ENCODE results near the gene INCA1. TPM values are rescaled to one million over a fixed set of nuclear protein-coding genes. Genes with fewer than 3 reads are reported as not detected.

Gene INCA1
- total and polyA plus RNA-seq, 2 of the 13 experiments (the other 11 are each of a cell fraction or from before 2014, with no cell fraction given) = 0.93 to 2.6 TPM

DNA sequence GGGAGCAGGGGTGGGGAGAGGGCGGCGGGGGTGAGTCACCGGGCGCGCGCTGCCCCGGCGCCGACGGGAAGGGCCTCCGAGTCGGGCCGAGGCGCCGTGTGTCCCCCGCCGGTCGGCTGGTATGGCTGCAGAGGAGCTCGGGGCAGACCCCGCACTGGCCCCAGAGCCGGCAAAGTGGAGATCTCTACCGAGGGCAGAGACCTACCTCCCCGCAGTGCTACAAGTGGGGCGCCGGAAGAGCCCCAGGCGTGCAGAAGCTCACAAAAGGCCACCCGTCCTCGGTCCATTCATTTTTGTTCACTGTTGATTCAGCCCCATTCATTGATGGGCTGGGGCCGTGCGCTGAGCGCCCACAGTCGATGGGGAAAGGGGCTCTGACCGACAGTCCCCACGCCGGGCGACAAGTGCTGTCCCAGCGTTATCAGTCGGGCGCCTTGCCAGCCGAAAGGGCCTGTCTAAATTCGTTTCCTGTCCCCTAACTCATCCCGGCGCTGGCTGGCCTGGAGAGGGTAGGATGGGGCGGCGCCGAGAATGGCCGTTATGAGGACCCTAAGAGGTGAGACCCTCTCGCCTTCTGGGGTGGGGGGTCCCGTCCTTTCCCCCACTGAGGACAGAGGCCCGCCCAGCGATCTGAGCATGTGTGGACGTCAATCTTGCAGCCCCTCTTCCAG is 47.1 kb downstream of the INCA1 start (continued):
- peak; percentile 74 for TF ChIP-seq PTBP1 (IDR thresholded peaks at IDR 0.05; ENCODE audit: low read depth, low read length, poor library complexity, severe bottlenecking)
- TF ChIP-seq ZNF205 (CRISPR knock-in tag; IDR thresholded peaks at IDR 0.05) = no peak
- no peak for TF ChIP-seq ZNF382 (CRISPR knock-in tag; IDR thresholded peaks at IDR 0.05; ENCODE audit: borderline replicate concordance)
- TF ChIP-seq, protein P1, sequence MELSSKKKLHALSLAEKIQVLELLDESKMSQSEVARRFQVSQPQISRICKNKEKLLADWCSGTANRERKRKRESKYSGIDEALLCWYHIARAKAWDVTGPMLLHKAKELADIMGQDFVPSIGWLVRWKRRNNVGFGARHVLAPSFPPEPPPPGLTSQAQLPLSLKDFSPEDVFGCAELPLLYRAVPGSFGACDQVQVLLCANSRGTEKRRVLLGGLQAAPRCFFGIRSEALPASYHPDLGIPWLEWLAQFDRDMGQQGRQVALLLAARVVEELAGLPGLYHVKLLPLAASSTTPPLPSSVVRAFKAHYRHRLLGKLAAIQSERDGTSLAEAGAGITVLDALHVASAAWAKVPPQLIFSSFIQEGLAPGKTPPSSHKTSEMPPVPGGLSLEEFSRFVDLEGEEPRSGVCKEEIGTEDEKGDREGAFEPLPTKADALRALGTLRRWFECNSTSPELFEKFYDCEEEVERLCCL (CRISPR knock-in tag; IDR thresholded peaks at IDR 0.05; ENCODE audit: borderline replicate concordance) = no peak
- no peak for TF ChIP-seq ZFP36 (IDR thresholded peaks at IDR 0.05; ENCODE audit: borderline replicate concordance, low read depth, low read length, partially characterized antibody)
- TF ChIP-seq HCFC1 (IDR thresholded peaks at IDR 0.05; ENCODE audit: low read depth, low read length) = no peak
- 0 out of 2 replicates have a peak, but pooled peaks have one; percentile 6 for TF ChIP-seq MEIS2 (CRISPR knock-in tag; IDR thresholded peaks at IDR 0.05)
- 0 out of 2 replicates have a peak, but pooled peaks have one; percentile 20 for TF ChIP-seq HDAC1 (CRISPR knock-in tag; IDR thresholded peaks at IDR 0.05)
- no peak for TF ChIP-seq NFYC (CRISPR knock-in tag; IDR thresholded peaks at IDR 0.05)
- TF ChIP-seq, protein P2, sequence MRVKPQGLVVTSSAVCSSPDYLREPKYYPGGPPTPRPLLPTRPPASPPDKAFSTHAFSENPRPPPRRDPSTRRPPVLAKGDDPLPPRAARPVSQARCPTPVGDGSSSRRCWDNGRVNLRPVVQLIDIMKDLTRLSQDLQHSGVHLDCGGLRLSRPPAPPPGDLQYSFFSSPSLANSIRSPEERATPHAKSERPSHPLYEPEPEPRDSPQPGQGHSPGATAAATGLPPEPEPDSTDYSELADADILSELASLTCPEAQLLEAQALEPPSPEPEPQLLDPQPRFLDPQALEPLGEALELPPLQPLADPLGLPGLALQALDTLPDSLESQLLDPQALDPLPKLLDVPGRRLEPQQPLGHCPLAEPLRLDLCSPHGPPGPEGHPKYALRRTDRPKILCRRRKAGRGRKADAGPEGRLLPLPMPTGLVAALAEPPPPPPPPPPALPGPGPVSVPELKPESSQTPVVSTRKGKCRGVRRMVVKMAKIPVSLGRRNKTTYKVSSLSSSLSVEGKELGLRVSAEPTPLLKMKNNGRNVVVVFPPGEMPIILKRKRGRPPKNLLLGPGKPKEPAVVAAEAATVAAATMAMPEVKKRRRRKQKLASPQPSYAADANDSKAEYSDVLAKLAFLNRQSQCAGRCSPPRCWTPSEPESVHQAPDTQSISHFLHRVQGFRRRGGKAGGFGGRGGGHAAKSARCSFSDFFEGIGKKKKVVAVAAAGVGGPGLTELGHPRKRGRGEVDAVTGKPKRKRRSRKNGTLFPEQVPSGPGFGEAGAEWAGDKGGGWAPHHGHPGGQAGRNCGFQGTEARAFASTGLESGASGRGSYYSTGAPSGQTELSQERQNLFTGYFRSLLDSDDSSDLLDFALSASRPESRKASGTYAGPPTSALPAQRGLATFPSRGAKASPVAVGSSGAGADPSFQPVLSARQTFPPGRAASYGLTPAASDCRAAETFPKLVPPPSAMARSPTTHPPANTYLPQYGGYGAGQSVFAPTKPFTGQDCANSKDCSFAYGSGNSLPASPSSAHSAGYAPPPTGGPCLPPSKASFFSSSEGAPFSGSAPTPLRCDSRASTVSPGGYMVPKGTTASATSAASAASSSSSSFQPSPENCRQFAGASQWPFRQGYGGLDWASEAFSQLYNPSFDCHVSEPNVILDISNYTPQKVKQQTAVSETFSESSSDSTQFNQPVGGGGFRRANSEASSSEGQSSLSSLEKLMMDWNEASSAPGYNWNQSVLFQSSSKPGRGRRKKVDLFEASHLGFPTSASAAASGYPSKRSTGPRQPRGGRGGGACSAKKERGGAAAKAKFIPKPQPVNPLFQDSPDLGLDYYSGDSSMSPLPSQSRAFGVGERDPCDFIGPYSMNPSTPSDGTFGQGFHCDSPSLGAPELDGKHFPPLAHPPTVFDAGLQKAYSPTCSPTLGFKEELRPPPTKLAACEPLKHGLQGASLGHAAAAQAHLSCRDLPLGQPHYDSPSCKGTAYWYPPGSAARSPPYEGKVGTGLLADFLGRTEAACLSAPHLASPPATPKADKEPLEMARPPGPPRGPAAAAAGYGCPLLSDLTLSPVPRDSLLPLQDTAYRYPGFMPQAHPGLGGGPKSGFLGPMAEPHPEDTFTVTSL (CRISPR knock-in tag; IDR thresholded peaks at IDR 0.05; ENCODE audit: borderline replicate concordance) = peak; percentile 60; the same call in 1 of the 2 replicates
- TF ChIP-seq HHEX (CRISPR knock-in tag; IDR thresholded peaks at IDR 0.05) = no peak
- TF ChIP-seq ZNF816 (CRISPR knock-in tag; IDR thresholded peaks at IDR 0.05; ENCODE audit: borderline replicate concordance) = 0 out of 2 replicates have a peak, but pooled peaks have one; percentile 14
- TF ChIP-seq ZC3H4 (CRISPR knock-in tag; IDR thresholded peaks at IDR 0.05; ENCODE audit: borderline replicate concordance) = no peak
- TF ChIP-seq RAD51 (IDR thresholded peaks at IDR 0.05; ENCODE audit: borderline replicate concordance) = no peak
- no peak for TF ChIP-seq DPF2 (CRISPR knock-in tag; IDR thresholded peaks at IDR 0.05; ENCODE audit: borderline replicate concordance, low read depth)
- peak; percentile 13; the same call in 1 of the 2 replicates for TF ChIP-seq ZNF335 (CRISPR knock-in tag; IDR thresholded peaks at IDR 0.05)
- TF ChIP-seq GABPB1 (CRISPR knock-in tag; IDR thresholded peaks at IDR 0.05) = peak; percentile 50; the same call in 1 of the 2 replicates
- TF ChIP-seq SKI (IDR thresholded peaks at IDR 0.05; ENCODE audit: partially characterized antibody) = peak; percentile 24
- 0 out of 2 replicates have a peak, but pooled peaks have one; percentile 20 for TF ChIP-seq SMAD3 (CRISPR knock-in tag; IDR thresholded peaks at IDR 0.05)
- no peak for TF ChIP-seq ZNF652 (CRISPR knock-in tag; IDR thresholded peaks at IDR 0.05; ENCODE audit: borderline replicate concordance, low read depth)
- TF ChIP-seq, protein P3, sequence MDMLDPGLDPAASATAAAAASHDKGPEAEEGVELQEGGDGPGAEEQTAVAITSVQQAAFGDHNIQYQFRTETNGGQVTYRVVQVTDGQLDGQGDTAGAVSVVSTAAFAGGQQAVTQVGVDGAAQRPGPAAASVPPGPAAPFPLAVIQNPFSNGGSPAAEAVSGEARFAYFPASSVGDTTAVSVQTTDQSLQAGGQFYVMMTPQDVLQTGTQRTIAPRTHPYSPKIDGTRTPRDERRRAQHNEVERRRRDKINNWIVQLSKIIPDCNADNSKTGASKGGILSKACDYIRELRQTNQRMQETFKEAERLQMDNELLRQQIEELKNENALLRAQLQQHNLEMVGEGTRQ (IDR thresholded peaks at IDR 0.05; ENCODE audit: low read depth, low read length) = no peak
- TF ChIP-seq, protein P3 (CRISPR knock-in tag; IDR thresholded peaks at IDR 0.05; ENCODE audit: borderline replicate concordance) = no peak

All from HepG2 (cell line).